SK-MEL-5 (cell line): Measurements from ENCODE around the gene PRPF40A. TPM values are rescaled to one million over a fixed set of nuclear protein-coding genes. Genes with fewer than 3 reads are reported as not detected.

Experiments
- DNase-seq: peaks from one replicate; pipeline ENCODE4 v3.0.0-alpha.2; 2016; ENCODE audit warnings: low read depth, low spot score
- in situ Hi-C: cut with HindIII; loops from 2 replicates; pipeline ENCODE4 v1.10.0; 2016; ENCODE audit warnings: low sequenced_read_pairs, high pct_unique_total_duplicates, low pct_unique_long_range_greater_than_20kb
- total RNA-seq: library from RNA; depleted of rRNA; stranded (reverse); fragments of >200 nt; shearing (Covaris generic); gene quantifications from 2 replicates; pipeline ENCODE4 v1.2.3, GENCODE V29; 2014

Gene PRPF40A
- total RNA-seq, 1 experiment from 2014 or later = 103 TPM

DNA sequence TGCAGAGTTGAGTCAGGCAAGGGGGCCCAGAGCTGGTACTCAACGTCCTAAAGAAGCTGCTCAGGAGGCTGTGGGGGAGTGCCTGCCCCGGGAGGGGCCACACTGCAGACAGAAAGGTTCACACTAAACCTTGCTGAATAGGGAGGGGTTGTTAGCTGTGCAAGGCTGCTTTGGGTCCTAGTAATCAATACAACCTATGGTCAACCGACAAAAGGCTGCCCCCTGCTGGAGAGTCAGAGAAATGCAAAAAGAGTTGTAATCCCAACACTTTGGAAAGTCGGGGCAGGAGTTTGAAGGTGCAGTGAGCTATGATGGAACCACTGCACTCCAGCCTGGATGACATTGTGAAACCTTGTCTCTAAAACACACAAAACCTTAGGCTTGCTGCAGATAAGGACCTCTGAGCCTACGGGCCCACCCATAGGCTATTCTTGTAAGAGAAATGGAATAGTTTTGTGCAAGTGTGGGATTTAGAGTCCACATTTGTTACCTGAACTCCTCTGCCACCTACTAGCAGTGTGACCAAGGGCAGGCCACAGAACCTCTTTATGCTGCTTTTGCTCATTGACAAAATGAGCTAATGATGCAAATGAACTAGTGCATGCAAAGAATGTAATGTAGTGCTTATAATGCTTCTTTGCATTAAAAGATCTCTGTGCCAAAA is 81.5 kb downstream of the PRPF40A start:
- in situ Hi-C loops = no loop called here

DNA sequence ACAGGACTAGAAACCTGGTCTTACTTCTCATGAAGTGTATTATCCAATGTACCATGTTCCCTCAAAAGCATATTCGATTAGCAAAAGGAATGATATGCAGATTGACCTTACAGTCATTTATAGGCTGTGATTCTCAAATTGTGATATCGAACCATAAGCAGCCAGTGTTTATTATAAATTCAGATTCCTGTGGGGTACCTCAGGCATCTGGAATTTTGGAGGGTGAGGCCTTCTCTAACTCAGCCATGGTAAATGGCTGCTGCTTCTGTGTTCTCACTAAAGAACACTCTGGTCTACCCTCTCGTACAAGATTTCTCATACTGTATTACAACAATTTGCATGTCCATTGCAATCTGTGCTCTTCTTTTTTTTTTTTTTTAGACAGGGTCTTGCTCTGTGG is 84.5 kb downstream of the PRPF40A start:
- DNase-seq = no peak
- in situ Hi-C loops = no loop called here

More for the DNA sequence above, 81.5 kb downstream of the PRPF40A start:
- peak; percentile 80 for DNase-seq

DNA sequence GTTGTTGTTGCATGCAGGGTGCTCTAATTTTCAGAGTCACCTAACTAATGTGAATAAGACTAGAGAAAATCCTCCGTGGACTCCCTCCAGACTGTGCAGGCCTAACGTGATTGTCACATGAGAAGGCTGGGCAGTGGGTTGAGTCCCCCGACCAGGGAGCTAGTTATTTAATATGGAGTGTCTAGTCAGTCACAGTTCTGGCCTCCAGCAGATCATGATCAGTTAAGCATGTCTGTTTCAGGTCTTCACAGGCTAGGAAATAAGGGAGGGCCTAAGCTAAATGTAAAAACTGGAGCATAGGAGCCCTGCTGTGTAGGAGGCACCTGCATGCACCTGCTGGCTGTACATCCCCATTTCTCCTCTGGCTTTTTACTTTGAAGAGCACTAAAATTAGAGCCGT is 86.8 kb downstream of the PRPF40A start:
- in situ Hi-C loops = no loop called here

DNA sequence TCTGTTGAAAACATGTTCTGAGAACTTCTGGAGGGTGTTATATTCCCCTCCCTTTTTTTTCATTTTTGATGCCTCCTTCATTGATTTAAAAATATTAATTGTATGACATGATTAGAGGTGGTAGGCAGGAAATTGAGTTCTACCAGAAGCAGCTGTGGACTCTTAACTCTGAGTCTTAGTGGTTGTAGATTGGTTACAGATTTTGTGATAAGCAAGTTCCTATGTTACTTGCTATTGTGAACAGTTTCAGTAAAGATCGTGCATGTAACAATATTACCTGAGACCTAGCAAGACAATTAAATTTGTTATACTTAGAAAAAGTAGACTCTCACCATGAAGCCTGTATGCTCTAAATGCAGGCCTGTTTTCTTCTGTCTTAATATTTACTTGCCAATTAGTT is 88.1 kb downstream of the PRPF40A start:
- no peak for DNase-seq
- in situ Hi-C loops = no loop called here

More for the DNA sequence above, 86.8 kb downstream of the PRPF40A start:
- DNase-seq = no peak

DNA sequence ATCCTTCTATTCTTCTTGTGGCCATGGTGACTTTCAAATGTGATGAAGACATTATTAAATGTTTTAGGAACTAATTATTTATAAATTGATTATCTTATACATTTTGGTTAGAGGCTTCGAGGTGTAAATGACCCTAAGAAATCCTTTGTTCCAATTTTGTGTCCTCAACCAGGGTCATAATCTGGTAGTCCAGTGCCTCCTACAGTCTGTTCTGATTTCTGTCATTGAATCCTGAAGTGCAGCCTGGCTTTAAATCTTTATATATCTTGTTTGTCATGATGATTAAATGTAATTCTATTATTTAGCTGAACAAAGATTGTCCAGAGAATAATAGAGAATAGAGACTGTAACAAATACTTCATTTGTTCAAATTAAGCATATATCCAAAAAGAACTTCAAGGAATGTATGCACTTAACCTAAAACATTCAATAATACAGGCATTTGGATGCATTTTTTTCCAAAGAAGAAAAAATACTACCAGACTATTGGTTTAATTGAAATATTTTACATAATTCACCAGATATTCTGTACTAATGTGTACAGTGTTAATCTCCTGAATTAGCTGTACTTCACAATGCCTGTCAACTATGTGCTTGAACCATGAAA is 89.8 kb downstream of the PRPF40A start:
- DNase-seq = peak; percentile 55
- in situ Hi-C loops = no loop called here

- no peak for DNase-seq
- in situ Hi-C loops = no loop called here
Observed at GRCh38 chr2:152626911-152627339, 90.3 kb downstream of the PRPF40A start.

GRCh38 chr2:152624805-152625204 is 92.5 kb downstream of the PRPF40A start:
- DNase-seq = no peak
- in situ Hi-C loops = no loop called here

DNA sequence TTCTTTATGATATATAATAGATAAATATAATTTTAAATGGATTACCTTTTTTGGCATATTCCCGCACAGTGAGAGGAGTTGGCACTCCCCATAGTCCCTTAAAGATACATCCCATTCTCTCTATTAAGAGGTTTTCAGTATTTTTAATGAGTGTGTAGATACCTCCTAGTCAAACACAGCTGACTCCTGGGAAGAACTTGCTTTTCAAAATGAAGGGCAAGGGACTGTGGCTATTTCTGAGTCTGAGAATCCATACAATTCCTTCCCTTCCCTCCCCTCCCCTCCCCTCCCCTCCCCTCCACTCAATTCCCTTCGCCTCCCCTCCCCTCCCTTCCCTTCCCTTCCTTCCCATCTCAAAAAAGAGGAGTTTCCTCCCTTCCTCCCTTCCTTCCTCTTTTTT is 93.5 kb downstream of the PRPF40A start:
- in situ Hi-C loops = no loop called here
- DNase-seq = no peak

DNA sequence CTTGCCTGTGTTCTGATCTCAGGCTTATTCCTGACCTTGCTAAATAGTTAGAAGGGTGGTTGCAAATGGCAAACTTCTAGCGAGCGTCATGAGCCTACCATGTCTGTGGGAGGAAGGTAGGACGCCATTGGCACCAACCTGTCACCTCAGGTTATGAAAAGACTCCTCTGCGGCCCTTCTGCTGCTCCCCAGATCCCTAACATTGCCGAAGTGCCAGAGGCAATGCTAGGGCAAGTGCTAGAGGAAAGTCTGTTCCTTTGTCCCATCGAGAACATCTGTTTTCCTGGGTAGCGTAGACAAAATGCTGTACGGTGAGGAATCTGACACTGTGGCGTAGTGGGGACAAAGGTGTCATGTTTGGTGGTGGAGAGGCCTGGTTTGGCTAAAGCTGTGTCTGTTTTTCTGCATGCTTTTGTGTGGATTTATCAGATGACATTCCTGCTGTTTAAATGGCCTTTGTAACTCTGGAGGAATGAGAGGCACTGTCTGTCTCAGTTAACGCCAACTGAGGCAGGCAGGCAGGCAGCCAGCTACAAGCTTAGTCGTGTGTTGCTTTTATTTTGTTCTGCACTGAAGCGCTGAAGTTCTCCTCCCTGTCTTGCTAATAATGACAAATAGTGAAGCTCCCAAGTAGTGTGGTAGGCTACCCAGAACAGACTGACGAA is 94.1 kb downstream of the PRPF40A start:
- no peak for DNase-seq
- in situ Hi-C loops = no loop called here

- no peak for DNase-seq
- in situ Hi-C loops = no loop called here
Observed at GRCh38 chr2:152622219-152622618, 95.0 kb downstream of the PRPF40A start.

DNA sequence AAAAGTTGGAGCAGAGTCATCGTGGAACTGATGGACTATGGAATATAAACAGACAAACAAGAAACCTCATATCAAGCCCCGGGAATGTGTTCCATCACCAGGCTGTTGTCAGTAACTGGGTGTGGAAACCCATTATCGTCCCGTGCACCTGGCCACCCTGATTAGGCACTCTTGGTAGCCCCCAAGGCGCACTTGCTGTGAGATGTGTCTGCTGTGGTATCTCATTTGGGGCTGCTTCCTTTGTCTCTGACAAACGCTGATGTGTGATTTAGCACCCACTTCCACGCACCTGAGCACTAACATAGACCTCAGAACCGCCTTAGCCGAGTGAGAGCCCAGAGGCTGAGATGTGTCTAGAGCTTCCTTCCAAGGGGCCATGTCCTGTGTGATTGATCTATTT is 96.3 kb downstream of the PRPF40A start:
- in situ Hi-C loops = no loop called here
- no peak for DNase-seq

GRCh38 chr2:152620208-152620607 is 97.1 kb downstream of the PRPF40A start:
- in situ Hi-C loops = no loop called here
- DNase-seq = no peak

DNA sequence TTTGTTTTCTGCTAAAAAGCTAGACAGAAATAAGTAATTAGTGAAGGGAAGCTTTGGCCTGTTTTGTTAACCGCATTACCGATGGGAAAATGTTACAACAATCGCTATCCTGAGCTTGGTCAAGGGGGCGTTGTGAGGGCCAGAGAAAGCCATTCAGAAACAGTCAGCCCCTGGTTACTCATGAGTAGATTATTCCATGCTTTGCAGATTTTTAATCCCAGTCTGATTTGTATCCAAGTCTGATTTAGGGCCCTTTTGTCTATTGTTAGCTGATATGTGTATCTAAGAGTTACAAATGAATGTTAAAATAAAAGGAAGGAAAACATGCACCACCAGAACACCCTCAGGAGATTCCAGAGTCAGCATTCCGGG is 99.1 kb downstream of the PRPF40A start:
- no peak for DNase-seq
- in situ Hi-C loops = no loop called here

DNA sequence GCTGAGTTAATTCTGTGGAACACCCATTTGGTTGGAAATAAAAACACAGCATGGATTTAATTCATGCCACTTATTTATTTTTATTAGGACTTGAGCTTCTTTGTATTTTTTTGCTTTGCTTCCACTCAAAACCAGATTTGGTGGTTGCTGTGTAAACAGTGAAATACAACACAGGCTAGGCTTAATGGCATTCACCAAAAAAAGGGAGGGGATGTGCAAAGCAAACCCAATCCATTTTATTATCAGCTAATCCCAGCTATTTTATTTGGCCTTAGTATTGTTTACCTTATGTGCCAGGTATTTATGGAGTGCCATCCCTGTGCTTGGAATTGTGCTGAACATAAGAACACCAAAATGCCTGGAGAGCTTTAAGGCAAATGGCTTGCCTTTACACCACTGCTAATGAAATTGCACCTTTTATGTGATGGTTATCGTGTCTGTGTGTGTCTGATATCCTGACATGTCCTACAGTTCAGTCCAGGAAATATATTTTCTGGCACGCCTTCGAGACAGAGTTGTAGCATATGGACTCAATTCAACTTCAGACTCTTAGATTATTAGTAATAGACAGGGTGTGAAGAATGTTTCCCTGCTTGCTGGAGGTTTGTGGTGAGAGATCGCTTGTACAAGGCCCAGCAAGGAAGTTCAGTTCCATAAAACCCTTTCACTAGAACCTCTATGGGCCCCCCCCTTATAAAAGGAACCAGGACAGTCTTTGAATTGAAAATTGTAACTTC is 99.6 kb downstream of the PRPF40A start:
- no peak for DNase-seq
- in situ Hi-C loops = no loop called here

GRCh38 chr2:152615177-152615576 is 102.1 kb downstream of the PRPF40A start:
- in situ Hi-C loops = no loop called here
- no peak for DNase-seq

- DNase-seq = no peak
- in situ Hi-C loops = no loop called here
Observed at GRCh38 chr2:152613235-152613634, 104.0 kb downstream of the PRPF40A start.

DNA sequence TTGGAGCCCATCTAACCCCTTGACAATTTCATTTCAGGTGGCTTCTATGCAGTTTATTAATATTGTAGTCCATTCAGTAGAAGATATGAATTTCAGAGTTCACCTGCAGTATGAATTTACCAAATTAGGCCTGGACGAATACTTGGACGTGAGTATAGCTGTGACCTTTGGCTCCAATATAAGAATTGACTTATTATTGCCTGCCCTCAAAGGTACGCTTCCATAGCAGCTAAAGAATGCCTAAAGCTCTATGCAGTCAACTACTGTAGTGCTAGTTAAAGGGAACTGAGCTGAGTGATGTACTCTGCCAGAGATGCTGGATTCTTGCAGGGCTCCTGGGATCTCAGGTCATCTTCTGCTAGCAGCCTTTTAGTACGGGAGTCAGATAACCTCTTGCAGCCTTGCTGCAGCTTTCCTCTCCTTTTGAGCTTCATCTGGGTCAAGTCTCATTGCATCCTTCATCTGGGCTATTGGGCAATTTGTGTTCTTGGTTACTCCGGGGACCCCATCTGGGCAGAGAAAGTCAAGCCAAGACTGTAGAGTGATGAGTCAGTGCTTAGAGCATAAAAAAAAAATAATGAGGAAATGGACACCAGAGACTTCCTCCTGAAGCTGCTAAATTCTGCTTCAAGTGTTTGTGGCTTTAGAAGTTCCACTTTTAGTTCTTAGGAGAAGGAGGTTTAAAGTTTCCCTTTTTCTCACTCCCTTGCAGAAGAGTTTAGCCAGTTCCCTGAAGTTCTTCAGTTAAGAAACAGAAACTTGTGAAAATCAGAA is 105.6 kb downstream of the PRPF40A start:
- DNase-seq = no peak
- in situ Hi-C loops = no loop called here

DNA sequence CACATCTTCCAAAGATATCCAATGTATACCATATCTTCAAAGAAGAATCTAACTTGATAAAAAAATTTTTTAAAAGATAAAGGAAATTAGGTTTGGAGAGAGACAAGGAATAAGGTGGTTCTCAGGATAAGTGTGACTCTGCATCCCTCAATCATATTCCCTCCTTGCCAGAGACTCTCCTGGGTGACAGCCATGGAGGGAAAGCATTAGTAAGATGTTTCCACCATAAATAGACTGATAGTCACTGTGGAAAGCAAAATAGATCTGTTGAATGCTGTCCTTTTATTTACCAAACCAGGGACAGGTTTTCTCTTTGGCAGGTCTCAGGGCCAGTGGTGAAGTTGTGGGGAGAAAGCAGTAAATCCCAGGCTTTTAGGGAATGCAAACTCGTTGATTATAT is 107.6 kb downstream of the PRPF40A start:
- in situ Hi-C loops = no loop called here
- DNase-seq = no peak
